ENCODE measurements around the gene FOXP2. TPM values are rescaled to one million over a fixed set of nuclear protein-coding genes. Genes with fewer than 3 reads are reported as not detected.

FOXP2 gene
- total and polyA plus RNA-seq, 2 of the 4 experiments (the other 2 are of a cell fraction), result 0.89 to 1.1 TPM

DNA sequence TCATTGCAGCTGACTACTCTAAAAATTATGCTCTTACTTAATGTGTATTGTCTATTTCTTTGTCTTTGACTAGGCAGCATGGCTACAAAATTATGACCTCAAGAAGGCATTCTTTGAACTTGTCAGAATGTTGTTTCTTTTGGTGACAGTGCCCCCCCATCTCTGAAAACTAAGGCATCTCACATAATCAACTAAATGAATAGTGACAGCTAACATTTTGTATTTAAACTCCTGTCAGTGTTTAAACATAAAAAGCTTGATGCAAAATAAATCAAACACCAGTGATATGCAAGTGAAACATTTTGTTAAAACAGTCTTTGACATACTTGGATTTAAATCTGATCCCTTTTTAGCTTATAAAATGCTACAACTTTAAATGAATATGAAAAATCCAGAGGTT lies 233.5 kb downstream of the FOXP2 start:
- Histone ChIP-seq H2AFZ (replicated peaks; ENCODE audit: low read length, poor library complexity) (no peak overlapping the region), H3K4me3 (ENCODE audit: insufficient read depth, low read depth, low read length) (no peak overlapping the region), H3K9me3 (ENCODE audit: control insufficient read depth, insufficient read depth, low read length) (no peaks in the 10 kb centered on the region), H3K27me3 (ENCODE audit: control insufficient read depth, insufficient read depth, low read length) (no peaks in the 10 kb centered on the region), H3K4me2 (ENCODE audit: low read depth, low read length) (no peak overlapping the region), H3K4me1 (ENCODE audit: control insufficient read depth, insufficient read depth, low read length) (no peaks in the 10 kb centered on the region), H3K23ac (ENCODE audit: low read depth, low read length) (no peak overlapping the region), H2BK20ac (ENCODE audit: low read depth, low read length) (no peak overlapping the region), H2BK120ac (ENCODE audit: low read depth, low read length) (no peak overlapping the region), H3K9me1 (ENCODE audit: insufficient read depth, low read length) (no peaks in the 10 kb centered on the region), H2AK5ac (ENCODE audit: low read depth, low read length) (no peak overlapping the region), H2AK9ac (replicated peaks; ENCODE audit: low read depth, low read length, poor library complexity) (no peak overlapping the region), H3K79me1 (ENCODE audit: low read depth in 1 of 2, low read length in 2 of 2) (no peaks in the 10 kb centered on the region), H4K5ac (ENCODE audit: low read depth, low read length) (no peak overlapping the region), H3K36me3 (ENCODE audit: control insufficient read depth, insufficient read depth, low read length) (no peaks in the 10 kb centered on the region), H3K56ac (ENCODE audit: extremely low read depth, insufficient read depth, low read length) (no peak overlapping the region), H3K4ac (ENCODE audit: low read depth, low read length) (no peak overlapping the region), H4K20me1 (ENCODE audit: insufficient read depth, low read length) (no peaks in the 10 kb centered on the region), H4K8ac (ENCODE audit: low read depth in 2 of 2, low read length in 2 of 2) (no peak overlapping the region), H4K91ac (ENCODE audit: insufficient read depth, low read depth, low read length) (no peak overlapping the region), H2BK15ac (ENCODE audit: low read depth, low read length) (no peak overlapping the region), H3K27ac (ENCODE audit: insufficient read depth, low read length) (no peak overlapping the region), H2BK5ac (ENCODE audit: low read depth, low read length, poor library complexity, severe bottlenecking) (no peak overlapping the region), H3K18ac (ENCODE audit: low read depth, low read length) (no peak overlapping the region), H3K14ac (replicated peaks; ENCODE audit: low read depth, low read length) (no peak overlapping the region), H3K9ac (ENCODE audit: low read depth, low read length) (no peak overlapping the region)
- no peak for DNase-seq
- in situ Hi-C loops (cut with MboI; ENCODE audit: low sequenced_read_pairs) (no loop called here), dilution Hi-C loops (cut with HindIII; ENCODE audit: low sequenced_read_pairs, unreplicated experiment) (no loop called here), intact Hi-C loops (cut with micrococcal nuclease) (no loop called here)
- POLR2A ChIA-PET (ENCODE audit: unreplicated experiment), result no interaction called here
- TF ChIP-seq BHLHE40 (IDR thresholded peaks at IDR 0.05; ENCODE audit: low read depth, low read length) (no peak), MAZ (IDR thresholded peaks at IDR 0.05; ENCODE audit: borderline replicate concordance, low read depth, low read length) (no peak), CEBPB (IDR thresholded peaks at IDR 0.05; ENCODE audit: low read depth, low read length) (no peak), RFX5 (IDR thresholded peaks at IDR 0.05; ENCODE audit: low read depth, low read length) (no peak), MAFK (IDR thresholded peaks at IDR 0.05; ENCODE audit: low read depth, low read length) (no peak), SMC3 (IDR thresholded peaks at IDR 0.05; ENCODE audit: low read depth, low read length) (no peak), MXI1 (IDR thresholded peaks at IDR 0.05; ENCODE audit: borderline replicate concordance, low read depth, low read length) (no peak), NFE2L2 (IDR thresholded peaks at IDR 0.05; ENCODE audit: low read depth, low read length) (no peak), FOS (IDR thresholded peaks at IDR 0.05; ENCODE audit: low read depth, low read length) (no peak), POLR2A (IDR thresholded peaks at IDR 0.05; ENCODE audit: low read depth, low read length) (no peak)
- TF ChIP-seq, protein P1, sequence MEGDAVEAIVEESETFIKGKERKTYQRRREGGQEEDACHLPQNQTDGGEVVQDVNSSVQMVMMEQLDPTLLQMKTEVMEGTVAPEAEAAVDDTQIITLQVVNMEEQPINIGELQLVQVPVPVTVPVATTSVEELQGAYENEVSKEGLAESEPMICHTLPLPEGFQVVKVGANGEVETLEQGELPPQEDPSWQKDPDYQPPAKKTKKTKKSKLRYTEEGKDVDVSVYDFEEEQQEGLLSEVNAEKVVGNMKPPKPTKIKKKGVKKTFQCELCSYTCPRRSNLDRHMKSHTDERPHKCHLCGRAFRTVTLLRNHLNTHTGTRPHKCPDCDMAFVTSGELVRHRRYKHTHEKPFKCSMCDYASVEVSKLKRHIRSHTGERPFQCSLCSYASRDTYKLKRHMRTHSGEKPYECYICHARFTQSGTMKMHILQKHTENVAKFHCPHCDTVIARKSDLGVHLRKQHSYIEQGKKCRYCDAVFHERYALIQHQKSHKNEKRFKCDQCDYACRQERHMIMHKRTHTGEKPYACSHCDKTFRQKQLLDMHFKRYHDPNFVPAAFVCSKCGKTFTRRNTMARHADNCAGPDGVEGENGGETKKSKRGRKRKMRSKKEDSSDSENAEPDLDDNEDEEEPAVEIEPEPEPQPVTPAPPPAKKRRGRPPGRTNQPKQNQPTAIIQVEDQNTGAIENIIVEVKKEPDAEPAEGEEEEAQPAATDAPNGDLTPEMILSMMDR (conservative IDR thresholded peaks at IDR 0.05; ENCODE audit: low read depth, low read length), result no peak
- TF ChIP-seq, protein P2, sequence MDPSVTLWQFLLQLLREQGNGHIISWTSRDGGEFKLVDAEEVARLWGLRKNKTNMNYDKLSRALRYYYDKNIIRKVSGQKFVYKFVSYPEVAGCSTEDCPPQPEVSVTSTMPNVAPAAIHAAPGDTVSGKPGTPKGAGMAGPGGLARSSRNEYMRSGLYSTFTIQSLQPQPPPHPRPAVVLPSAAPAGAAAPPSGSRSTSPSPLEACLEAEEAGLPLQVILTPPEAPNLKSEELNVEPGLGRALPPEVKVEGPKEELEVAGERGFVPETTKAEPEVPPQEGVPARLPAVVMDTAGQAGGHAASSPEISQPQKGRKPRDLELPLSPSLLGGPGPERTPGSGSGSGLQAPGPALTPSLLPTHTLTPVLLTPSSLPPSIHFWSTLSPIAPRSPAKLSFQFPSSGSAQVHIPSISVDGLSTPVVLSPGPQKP (IDR thresholded peaks at IDR 0.05; ENCODE audit: borderline replicate concordance, low read depth, low read length), result no peak
- CTCF ChIA-PET, result no interaction called here
- no TSS peak for BruUV-seq (replicated peaks)
- ATAC-seq (ENCODE audit: low read depth), result no peak

Data from IMR-90 (cell line).